Spleen (tissue), 11 donors: ENCODE measurements around the gene SNX13. TPM values are rescaled to one million over a fixed set of nuclear protein-coding genes. Genes with fewer than 3 reads are reported as not detected.
A peak's percentile ranks its signal among the peaks of the same experiment; 100 is the strongest.

ENCODE experiments used
- DNase-seq: peaks from one replicate; pipeline ENCODE4 v3.0.0-alpha.2; 2020
- H3K27ac ChIP-seq, 8 donors: fragments of 200-600 bp; sonication (generic) in 7 of 8; 1 replicate in 4 of 8; 2 replicates in 4 of 8; pipeline versions ENCODE4 v1.5.0 to v1.8.0; 2016 to 2021; ENCODE audit warnings: inconsistent platforms in 4 of 8, mild to moderate bottlenecking in 4 of 8, moderate library complexity in 1 of 8
- H3K27me3 ChIP-seq, 7 donors: fragments of 200-600 bp; sonication (generic) in 6 of 7; replicated peaks in 1 of 7; 1 replicate in 4 of 7; 2 replicates in 3 of 7; pipeline versions ENCODE4 v1.5.0 to v1.8.0; 2016 to 2021; ENCODE audit warnings: inconsistent platforms in 3 of 7, mild to moderate bottlenecking in 1 of 7
- H3K36me3 ChIP-seq, 6 donors: fragments of 200-600 bp; sonication (generic) in 5 of 6; 1 replicate in 4 of 6; 2 replicates in 2 of 6; pipeline versions ENCODE4 v1.5.0 to v1.8.0; 2016 to 2021; ENCODE audit warnings: inconsistent platforms in 2 of 6
- H3K4me1 ChIP-seq, 6 donors: fragments of 200-600 bp; sonication (generic) in 5 of 6; 1 replicate in 3 of 6; 2 replicates in 3 of 6; pipeline versions ENCODE4 v1.5.0 to v1.8.0; 2016 to 2021; ENCODE audit warnings: inconsistent platforms in 3 of 6
- H3K4me3 ChIP-seq, 8 donors: fragments of 200-600 bp; sonication (generic) in 7 of 8; 1 replicate in 4 of 8; 2 replicates in 4 of 8; pipeline versions ENCODE4 v1.5.0 to v1.8.0; 2016 to 2021; ENCODE audit warnings: inconsistent platforms in 4 of 8, mild to moderate bottlenecking in 4 of 8, moderate library complexity in 2 of 8
- H3K9me3 ChIP-seq, 8 donors: fragments of 200-600 bp; sonication (generic) in 7 of 8; 1 replicate in 4 of 8; 2 replicates in 4 of 8; pipeline versions ENCODE4 v1.5.0 to v1.8.0; 2016 to 2021; ENCODE audit warnings: inconsistent platforms in 4 of 8
- POLR2A ChIP-seq, 3 donors: fragments of 450-650 bp; IDR thresholded peaks; one replicate each; pipeline ENCODE4 v1.5.1; 2017; ENCODE audit warnings: antibody characterized with exemption in 3 of 3, mild to moderate bottlenecking in 1 of 3
- POLR2AphosphoS5 ChIP-seq, 3 donors: sonication (generic); formaldehyde crosslinking; IDR thresholded peaks; one replicate each; pipeline ENCODE4 v1.5.1; 2017; ENCODE audit warnings: antibody characterized with exemption in 3 of 3
- WGBS, 5 donors: extraction: QIAGEN DNeasy Blood & Tissue Kit in 3 of 5; methylation state at CpG; one replicate each; pipeline versions ENCODE4 v1.1.5 to v1.1.7; 2013 to 2018; 5-methylcytosine and 5-hydroxymethylcytosine counted together
- intact Hi-C: fragments of 100-400 bp; cut with DNase I; formaldehyde crosslinking; loops from one replicate; pipeline ENCODE4 v1.15.0; 2023; ENCODE audit warnings: low total_unique reads
- polyA plus RNA-seq, 3 donors: library from polyadenylated mRNA; stranded (reverse); fragments of 200-250 nt; gene quantifications; one replicate each; pipeline ENCODE4 v1.2.1, GENCODE V29; 2013
- total RNA-seq, 7 donors: library from RNA; depleted of rRNA in 3 of 7; stranded (reverse); fragments of >200 nt in 3 of 7; fragmentation: NEBNext Ultra II Directional in 4 of 7; extraction: Animal tissue kit (Norgen Biotek cat#: 25700) in 4 of 7; gene quantifications; one replicate each; pipeline versions ENCODE4 v1.1.0 to v1.2.1, GENCODE V29; 2016 to 2021
- TF ChIP-seq, protein P1 (sequence below), 11 experiments: fragments of 200-600 bp in 7 of 11; fragments of 450-650 bp in 4 of 11; sonication (generic) in 4 of 11; IDR thresholded peaks in 8 of 11; conservative IDR thresholded peaks in 3 of 11; 1 replicate in 7 of 11; 2 replicates in 4 of 11; pipeline versions ENCODE4 v1.4.0 to v1.8.0; 2016 to 2021; ENCODE audit warnings: antibody characterized with exemption in 11 of 11, inconsistent platforms in 4 of 11, mild to moderate bottlenecking in 1 of 11
- donor health status: healthy with polysubstance abuse.
- donor health status: DM: no; HTN: no; CAD: no; lungs with moderate emphysema.
- donor health status: DM: no; HTN: no; CAD: no.
- donor health status: Bipolar disorder and iron deficiency.
- donor health status: healthy.
- donor health status: DM: no; HTN: no; CAD: no.
- donor health status: DM: yes; HTN: yes; CAD: no.

The SNX13 gene
- total and polyA plus RNA-seq, 10 donors = 5.7 to 79.8 (median 55.8) TPM

DNA sequence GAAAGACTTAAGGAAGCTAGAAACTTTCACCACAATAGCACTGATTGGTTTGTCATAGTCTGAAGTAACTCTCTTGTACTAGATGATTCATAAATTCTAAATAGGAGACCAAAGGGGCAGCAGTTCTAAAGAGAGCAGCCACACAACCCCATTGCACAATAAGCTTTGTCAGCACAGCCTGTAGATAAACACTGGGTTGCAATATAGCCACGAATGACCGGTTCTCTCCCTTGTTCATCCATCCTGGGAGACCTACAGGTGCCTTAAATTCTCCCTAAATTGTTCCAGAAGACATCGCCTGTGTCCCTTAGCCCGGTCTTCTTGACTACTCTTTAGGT is 167.0 kb downstream of the SNX13 start:
- H3K4me3 ChIP-seq = no peak overlapping the region
- no peaks in the 10 kb centered on the region for H3K9me3 ChIP-seq
- H3K4me1 ChIP-seq = peaks cover 0 to 31% (median 6%) of the 10 kb centered on the region in 6 donors
- no peak for TF ChIP-seq POLR2AphosphoS5 (IDR thresholded peaks at IDR 0.05)
- TF ChIP-seq, protein P1, sequence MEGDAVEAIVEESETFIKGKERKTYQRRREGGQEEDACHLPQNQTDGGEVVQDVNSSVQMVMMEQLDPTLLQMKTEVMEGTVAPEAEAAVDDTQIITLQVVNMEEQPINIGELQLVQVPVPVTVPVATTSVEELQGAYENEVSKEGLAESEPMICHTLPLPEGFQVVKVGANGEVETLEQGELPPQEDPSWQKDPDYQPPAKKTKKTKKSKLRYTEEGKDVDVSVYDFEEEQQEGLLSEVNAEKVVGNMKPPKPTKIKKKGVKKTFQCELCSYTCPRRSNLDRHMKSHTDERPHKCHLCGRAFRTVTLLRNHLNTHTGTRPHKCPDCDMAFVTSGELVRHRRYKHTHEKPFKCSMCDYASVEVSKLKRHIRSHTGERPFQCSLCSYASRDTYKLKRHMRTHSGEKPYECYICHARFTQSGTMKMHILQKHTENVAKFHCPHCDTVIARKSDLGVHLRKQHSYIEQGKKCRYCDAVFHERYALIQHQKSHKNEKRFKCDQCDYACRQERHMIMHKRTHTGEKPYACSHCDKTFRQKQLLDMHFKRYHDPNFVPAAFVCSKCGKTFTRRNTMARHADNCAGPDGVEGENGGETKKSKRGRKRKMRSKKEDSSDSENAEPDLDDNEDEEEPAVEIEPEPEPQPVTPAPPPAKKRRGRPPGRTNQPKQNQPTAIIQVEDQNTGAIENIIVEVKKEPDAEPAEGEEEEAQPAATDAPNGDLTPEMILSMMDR (IDR thresholded peaks at IDR 0.05 in 8 of 11, conservative IDR thresholded peaks at IDR 0.05 in 3 of 11) = no peak
- TF ChIP-seq POLR2A (IDR thresholded peaks at IDR 0.05) = no peak
- no peak for DNase-seq
- H3K36me3 ChIP-seq = no peaks in the 10 kb centered on the region
- WGBS, 5 donors = 69 to 94% (median 79%) methylated on average over 4 of the region's 4 CpGs
- intact Hi-C loops = loop anchor here (10.0 kb wide), 1 partner anchor 562 kb away; no protein-coding TSS in a partner anchor
- H3K27me3 ChIP-seq = no peaks in the 10 kb centered on the region
- no peak overlapping the region for H3K27ac ChIP-seq

DNA sequence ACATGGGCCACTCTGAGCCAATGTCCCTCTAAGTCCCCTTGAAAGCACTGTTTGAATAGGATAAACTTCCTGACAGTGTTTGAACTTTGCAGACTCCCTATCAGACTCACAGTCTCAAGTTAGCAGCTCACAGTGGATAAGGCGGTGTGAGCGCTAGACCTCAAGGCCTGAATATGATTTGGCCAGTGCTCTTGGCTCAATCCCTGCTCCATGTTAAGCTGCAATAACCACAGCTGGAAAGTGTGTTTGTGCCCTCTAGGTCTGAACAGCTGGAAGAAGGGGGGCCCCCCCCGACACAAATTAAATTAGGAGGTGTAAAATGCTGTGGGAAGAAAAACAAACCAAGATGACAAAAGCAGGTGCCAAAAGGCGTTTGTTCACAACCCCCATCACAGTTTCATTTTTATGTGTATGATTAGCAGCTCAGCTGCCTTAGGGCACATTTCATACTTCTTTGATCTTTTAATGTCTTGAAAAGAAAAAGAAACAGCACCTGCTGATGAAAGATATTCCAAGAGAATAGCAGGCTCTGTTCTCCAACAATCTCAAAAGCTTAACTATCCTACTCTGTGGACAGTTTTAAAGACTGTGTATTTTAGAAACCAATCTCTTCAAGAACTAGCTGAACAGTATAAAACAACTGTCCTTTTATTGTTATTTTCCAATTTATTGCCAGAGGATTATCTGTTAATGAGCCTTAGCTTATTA is 167.6 kb downstream of the SNX13 start:
- intact Hi-C loops = loop anchor here (10.0 kb wide), 1 partner anchor 562 kb away; no protein-coding TSS in a partner anchor
- TF ChIP-seq, protein P1 (IDR thresholded peaks at IDR 0.05 in 8 of 11, conservative IDR thresholded peaks at IDR 0.05 in 3 of 11) = no peak
- TF ChIP-seq POLR2A (IDR thresholded peaks at IDR 0.05) (no peak), POLR2AphosphoS5 (IDR thresholded peaks at IDR 0.05) (no peak)
- no peaks in the 10 kb centered on the region for H3K9me3 ChIP-seq
- H3K27ac ChIP-seq = no peak overlapping the region
- no peak for DNase-seq
- peaks cover 0 to 31% (median 6%) of the 10 kb centered on the region in 6 donors for H3K4me1 ChIP-seq
- no peaks in the 10 kb centered on the region for H3K36me3 ChIP-seq
- H3K27me3 ChIP-seq = no peaks in the 10 kb centered on the region
- no peak overlapping the region for H3K4me3 ChIP-seq
- WGBS, 5 donors = 62 to 77% (median 72%) methylated on average over 4 of the region's 4 CpGs

DNA sequence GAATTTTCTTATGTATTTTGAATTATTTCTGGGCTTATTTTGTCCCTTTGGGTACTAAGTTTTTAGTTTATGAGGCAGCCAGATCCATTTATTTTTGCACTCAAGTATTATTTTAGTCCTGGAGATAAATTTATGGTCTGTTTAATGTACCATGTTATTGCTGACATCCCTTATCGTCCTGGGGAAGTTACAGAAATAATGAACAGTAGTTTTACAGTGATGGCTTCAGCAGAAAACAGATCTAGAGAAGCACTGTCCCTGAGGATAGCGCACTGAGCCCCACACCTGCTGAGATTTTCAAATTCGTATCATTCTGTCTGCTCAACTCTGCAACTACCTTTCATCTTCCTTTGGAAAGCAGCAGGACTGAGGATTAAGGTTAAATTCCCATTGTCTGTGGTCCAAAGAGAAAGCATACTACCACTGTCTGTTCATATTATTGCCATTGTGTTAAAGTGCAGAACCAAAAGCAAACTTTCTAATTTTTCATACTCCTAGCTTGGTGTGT is 168.3 kb downstream of the SNX13 start:
- Histone ChIP-seq H3K36me3 (no peaks in the 10 kb centered on the region), H3K27me3 (no peaks in the 10 kb centered on the region), H3K4me3 (no peak overlapping the region), H3K27ac (no peak overlapping the region), H3K4me1 (peaks cover 0 to 31% (median 6%) of the 10 kb centered on the region in 6 donors), H3K9me3 (no peaks in the 10 kb centered on the region)
- WGBS, 5 donors = 70 to 85% (median 77%) methylated on average over 3 of the region's 3 CpGs
- DNase-seq = no peak
- intact Hi-C loops = loop anchor here (10.0 kb wide), 1 partner anchor 563 kb away; no protein-coding TSS in a partner anchor
- TF ChIP-seq, protein P1 (IDR thresholded peaks at IDR 0.05 in 8 of 11, conservative IDR thresholded peaks at IDR 0.05 in 3 of 11) = no peak
- no peak for TF ChIP-seq POLR2AphosphoS5 (IDR thresholded peaks at IDR 0.05)
- TF ChIP-seq POLR2A (IDR thresholded peaks at IDR 0.05) = no peak

DNA sequence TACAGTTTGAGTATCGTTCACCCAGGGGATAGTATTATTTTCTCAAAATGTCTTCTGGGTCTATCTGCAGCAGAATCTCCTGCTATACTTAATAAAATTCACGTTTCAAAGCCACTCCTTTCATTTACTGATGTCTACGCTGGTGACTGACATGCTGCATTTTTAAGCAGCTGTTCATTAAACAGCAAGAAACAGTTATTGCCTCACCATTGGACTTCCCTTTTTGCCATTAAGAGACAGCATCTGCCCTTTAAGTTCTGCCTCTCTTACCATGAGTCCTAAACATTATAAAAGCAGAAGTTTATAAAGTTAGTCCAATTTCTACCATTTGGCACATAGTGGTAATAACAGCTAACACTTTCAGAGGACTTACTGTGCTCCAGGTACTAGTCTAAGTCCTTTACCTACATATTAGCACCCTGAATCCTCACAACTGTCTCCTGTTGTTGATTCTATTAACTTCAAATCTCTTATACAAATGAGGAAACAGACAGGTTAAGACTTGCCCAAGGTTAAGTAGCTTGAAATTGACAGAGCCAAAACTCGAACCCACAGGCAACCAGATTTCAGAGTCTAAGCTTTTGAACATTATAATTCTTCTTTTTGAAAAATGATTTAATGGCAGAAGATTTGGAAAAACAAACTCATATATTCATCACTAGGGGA is 169.5 kb downstream of the SNX13 start:
- TF ChIP-seq, protein P1 (IDR thresholded peaks at IDR 0.05 in 8 of 11, conservative IDR thresholded peaks at IDR 0.05 in 3 of 11) = no peak
- no peak for TF ChIP-seq POLR2A (IDR thresholded peaks at IDR 0.05)
- no peak for TF ChIP-seq POLR2AphosphoS5 (IDR thresholded peaks at IDR 0.05)
- 43 to 64% (median 54%) methylated on average over 4 of the region's 4 CpGs for WGBS, 5 donors
- Histone ChIP-seq H3K27ac (peak overlapping the region in 3 of 8 donors; percentile 15 to 37 (median 29)), H3K4me3 (no peak overlapping the region), H3K27me3 (no peaks in the 10 kb centered on the region), H3K4me1 (peaks cover 0 to 31% (median 6%) of the 10 kb centered on the region in 6 donors), H3K9me3 (no peaks in the 10 kb centered on the region), H3K36me3 (no peaks in the 10 kb centered on the region)
- DNase-seq = no peak
- intact Hi-C loops = loop anchor here (10.0 kb wide), 1 partner anchor 564 kb away; no protein-coding TSS in a partner anchor
